ENCODE results near the gene CRTAC1. TPM values are rescaled to one million over a fixed set of nuclear protein-coding genes. Genes with fewer than 3 reads are reported as not detected.

CRTAC1 gene
- total RNA-seq, 1 donor from 2014 or later = not detected

DNA sequence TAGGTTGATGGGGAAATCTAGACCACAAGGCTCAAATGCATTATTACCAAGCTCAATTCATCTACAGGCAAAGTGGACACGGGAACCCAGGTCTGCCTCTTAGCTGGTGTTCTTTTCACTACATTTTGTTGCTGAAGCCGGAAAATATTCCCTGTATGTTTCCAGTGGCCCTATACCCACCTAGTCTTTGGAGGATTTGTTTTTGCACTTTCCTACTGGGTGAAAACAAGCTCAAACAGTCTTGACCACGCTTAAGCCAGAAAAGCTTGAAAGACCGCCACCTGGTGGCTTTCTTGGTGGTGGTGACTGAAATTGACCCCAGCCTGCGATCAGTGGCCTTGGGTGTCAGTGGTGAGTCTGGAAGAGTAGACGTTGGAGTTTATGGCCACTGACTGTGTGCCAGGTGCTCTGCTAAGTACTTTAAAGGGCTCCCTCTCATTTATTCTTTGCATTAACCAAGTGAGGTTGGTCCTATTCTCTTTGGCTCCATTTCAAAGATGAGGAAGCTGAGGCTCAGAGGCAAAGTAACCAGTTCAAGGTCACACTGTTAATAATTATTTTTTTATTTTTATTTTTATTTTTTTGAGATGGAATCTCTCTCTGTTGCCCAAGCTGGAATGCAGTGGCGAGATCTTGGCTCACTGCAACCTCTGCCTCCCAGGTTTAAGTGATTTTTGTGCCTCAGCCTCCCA lies 11.1 kb upstream of the CRTAC1 start:
- Mint-ChIP-seq H3K27me3 (peaks cover 58% of the 10 kb centered on the region), H3K36me3 (ENCODE audit: low read depth) (no peaks in the 10 kb centered on the region), H3K9me3 (no peaks in the 10 kb centered on the region), H3K27ac (no peak overlapping the region), H3K4me1 (no peaks in the 10 kb centered on the region), H3K4me3 (no peak overlapping the region)
- intact Hi-C loops (cut with micrococcal nuclease) = loop anchor here (1.0 kb wide), 1 partner anchor 127 kb away; no protein-coding TSS in a partner anchor
- DNase-seq = peak; percentile 81

DNA sequence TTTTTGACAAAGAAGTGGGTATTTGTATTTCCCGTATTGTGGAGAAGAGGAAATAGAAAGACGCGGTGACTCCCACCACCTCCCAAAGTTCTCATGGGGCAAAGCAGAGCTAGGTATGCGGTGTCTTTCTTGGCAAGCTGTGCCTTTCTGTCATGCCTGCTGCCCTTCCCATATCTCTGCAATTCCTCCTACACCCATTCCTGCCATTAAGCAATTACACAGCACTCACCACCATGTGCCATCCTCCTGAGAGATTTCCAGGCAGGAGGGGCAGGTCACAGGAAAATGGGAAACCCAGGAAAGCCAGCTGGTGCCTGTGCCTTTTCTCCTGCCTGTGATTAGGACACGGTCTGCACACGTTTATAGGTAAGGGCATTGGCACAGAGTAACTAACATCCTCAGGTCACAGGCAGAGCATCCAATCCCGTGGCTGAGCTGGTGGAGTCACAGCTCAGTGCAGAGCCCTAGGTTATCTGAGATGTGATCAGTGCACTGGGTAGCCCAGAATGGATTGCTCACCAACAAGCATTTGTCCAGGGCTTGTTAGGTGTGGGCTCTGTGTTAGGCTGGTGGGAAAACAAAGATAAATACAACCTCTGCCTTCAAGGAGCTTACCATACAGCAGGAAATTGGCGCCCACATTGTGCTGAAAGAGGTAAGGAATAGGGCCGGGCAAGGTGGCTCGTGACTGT lies 9.4 kb upstream of the CRTAC1 start:
- H3K36me3 Mint-ChIP-seq (ENCODE audit: low read depth) = no peaks in the 10 kb centered on the region
- H3K27me3 Mint-ChIP-seq = peaks cover 66% of the 10 kb centered on the region
- H3K9me3 Mint-ChIP-seq = no peaks in the 10 kb centered on the region
- no peaks in the 10 kb centered on the region for H3K4me1 Mint-ChIP-seq
- H3K4me3 Mint-ChIP-seq = no peak overlapping the region
- H3K27ac Mint-ChIP-seq = no peak overlapping the region
- intact Hi-C loops (cut with micrococcal nuclease) = no loop called here
- no peak for DNase-seq

DNA sequence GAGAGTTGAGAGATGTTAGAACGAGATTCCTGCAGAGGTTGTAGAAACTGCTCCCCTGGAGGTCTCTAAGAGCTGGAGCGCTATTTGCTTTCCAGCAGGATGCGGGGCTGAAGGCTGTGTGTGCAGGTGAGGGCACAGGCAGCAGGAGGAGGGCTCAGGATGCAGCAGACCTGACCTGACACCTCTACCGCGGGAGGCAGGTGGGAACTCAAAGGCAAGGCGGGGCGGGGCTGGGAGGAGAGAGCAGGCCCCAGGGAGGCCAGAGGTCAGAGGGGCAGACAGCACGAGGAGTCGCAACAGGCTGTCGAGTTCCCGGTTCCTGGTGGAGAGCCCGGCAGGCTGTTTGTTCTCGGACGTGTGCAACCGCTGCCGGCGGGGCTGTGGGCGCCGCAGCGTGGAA lies 7.9 kb upstream of the CRTAC1 start:
- peaks cover 71% of the 10 kb centered on the region for H3K27me3 Mint-ChIP-seq
- no peaks in the 10 kb centered on the region for H3K36me3 Mint-ChIP-seq (ENCODE audit: low read depth)
- no peaks in the 10 kb centered on the region for H3K9me3 Mint-ChIP-seq
- DNase-seq = no peak
- no peak overlapping the region for H3K27ac Mint-ChIP-seq
- H3K4me1 Mint-ChIP-seq = no peaks in the 10 kb centered on the region
- no peak overlapping the region for H3K4me3 Mint-ChIP-seq
- intact Hi-C loops (cut with micrococcal nuclease) = no loop called here

DNA sequence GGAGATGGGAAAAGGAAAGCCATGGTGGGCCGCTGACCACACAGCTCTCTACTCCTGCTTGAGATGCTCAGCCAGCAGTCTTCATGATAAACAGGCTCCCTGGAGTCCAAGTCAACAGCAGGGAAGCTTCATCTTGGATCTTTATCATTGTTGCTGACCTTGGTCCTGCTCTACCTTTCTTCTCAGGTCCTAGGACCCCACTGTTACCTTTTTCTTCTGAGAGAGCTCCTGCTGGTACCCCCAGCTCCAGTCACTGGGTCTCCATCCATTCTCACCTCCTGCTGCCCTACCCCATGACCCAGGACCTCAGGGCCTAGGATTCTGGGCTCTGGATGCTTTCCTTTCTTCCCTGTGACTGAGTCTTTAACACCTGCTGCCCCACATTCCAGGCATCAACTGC lies 5.2 kb upstream of the CRTAC1 start:
- DNase-seq = no peak
- no peak overlapping the region for H3K27ac Mint-ChIP-seq

DNA sequence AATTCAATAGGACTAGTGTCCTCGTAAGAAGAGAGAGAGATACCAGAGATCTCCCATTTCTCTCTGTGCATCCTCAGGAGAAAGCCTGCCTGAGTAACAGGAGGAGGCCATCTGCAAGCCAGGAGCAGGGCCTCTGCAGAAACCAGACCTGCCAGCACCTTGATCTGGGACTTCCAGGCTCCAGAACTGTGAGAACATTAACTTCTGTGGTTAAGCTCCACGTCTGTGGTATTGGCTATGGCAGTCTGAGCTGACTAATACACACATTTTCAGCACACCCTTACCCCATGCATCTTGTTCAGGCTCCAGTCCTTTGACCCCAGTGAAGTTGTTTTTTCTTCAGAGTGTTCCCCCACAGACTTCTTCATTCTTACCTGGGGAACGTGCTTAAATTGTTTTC lies 3.1 kb upstream of the CRTAC1 start:
- H3K36me3 Mint-ChIP-seq (ENCODE audit: low read depth) = no peaks in the 10 kb centered on the region
- no peak overlapping the region for H3K27ac Mint-ChIP-seq
- peaks cover 73% of the 10 kb centered on the region for H3K27me3 Mint-ChIP-seq
- no peak overlapping the region for H3K4me3 Mint-ChIP-seq
- intact Hi-C loops (cut with micrococcal nuclease) = no loop called here
- no peaks in the 10 kb centered on the region for H3K4me1 Mint-ChIP-seq
- H3K9me3 Mint-ChIP-seq = no peaks in the 10 kb centered on the region
- DNase-seq = no peak

More for the DNA sequence above, 5.2 kb upstream of the CRTAC1 start:
- H3K27me3 Mint-ChIP-seq = peaks cover 80% of the 10 kb centered on the region
- intact Hi-C loops (cut with micrococcal nuclease) = no loop called here
- H3K9me3 Mint-ChIP-seq = no peaks in the 10 kb centered on the region
- no peaks in the 10 kb centered on the region for H3K36me3 Mint-ChIP-seq (ENCODE audit: low read depth)
- H3K4me1 Mint-ChIP-seq = no peaks in the 10 kb centered on the region
- H3K4me3 Mint-ChIP-seq = no peak overlapping the region

DNA sequence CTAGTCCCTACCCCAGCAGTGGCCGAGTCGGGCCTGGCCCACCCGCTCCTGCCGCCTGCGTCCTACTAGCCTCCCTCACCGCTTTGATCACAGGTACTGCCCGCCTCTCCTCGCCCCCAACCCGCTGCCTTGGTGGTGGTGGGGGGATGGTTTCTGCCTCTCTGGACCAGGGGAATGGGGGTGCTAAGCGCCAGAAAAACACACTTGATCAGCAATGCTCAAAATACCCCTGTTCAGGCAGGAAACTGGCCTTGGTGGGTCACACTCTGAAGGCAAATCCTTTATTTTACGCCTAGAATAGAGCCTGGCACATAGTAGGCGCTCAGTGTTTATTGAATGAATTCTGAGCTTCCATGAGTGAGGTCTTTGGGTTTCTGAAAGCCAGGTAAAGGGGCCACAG lies 1.0 kb upstream of the CRTAC1 start:
- Mint-ChIP-seq H3K27ac (no peak overlapping the region), H3K27me3 (peaks cover 65% of the 10 kb centered on the region), H3K36me3 (ENCODE audit: low read depth) (no peaks in the 10 kb centered on the region), H3K9me3 (no peaks in the 10 kb centered on the region), H3K4me1 (peaks cover 2% of the 10 kb centered on the region), H3K4me3 (no peak overlapping the region)
- intact Hi-C loops (cut with micrococcal nuclease) = no loop called here
- DNase-seq = no peak

DNA sequence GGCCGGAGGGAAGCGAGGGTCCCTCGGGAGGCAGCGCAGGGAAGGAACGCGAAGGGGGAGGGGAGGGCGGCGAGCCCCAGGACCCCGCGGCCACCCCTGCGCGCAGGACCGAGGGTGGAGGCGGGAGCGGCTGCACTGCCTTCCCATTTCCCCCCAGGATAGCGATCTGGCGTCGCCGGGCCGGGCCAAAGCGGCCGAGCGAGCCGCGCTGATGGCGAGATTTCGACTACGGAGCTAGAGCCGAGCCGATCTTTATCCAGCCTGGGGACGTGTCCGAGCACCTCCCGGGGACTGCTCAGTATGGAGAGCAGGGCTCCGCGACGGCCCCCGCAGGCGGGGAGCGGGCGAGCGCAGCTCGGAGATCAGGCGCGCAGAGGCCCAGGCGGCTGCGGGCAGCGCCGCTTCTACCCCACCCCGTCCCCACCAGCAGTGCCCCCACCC lies 590 bp upstream of the CRTAC1 start:
- intact Hi-C loops (cut with micrococcal nuclease) = no loop called here
- H3K4me1 Mint-ChIP-seq = peaks cover 2% of the 10 kb centered on the region
- H3K27ac Mint-ChIP-seq = no peak overlapping the region
- DNase-seq = no peak
- H3K4me3 Mint-ChIP-seq = no peak overlapping the region
- no peaks in the 10 kb centered on the region for H3K9me3 Mint-ChIP-seq
- H3K27me3 Mint-ChIP-seq = peaks cover 61% of the 10 kb centered on the region
- no peaks in the 10 kb centered on the region for H3K36me3 Mint-ChIP-seq (ENCODE audit: low read depth)

DNA sequence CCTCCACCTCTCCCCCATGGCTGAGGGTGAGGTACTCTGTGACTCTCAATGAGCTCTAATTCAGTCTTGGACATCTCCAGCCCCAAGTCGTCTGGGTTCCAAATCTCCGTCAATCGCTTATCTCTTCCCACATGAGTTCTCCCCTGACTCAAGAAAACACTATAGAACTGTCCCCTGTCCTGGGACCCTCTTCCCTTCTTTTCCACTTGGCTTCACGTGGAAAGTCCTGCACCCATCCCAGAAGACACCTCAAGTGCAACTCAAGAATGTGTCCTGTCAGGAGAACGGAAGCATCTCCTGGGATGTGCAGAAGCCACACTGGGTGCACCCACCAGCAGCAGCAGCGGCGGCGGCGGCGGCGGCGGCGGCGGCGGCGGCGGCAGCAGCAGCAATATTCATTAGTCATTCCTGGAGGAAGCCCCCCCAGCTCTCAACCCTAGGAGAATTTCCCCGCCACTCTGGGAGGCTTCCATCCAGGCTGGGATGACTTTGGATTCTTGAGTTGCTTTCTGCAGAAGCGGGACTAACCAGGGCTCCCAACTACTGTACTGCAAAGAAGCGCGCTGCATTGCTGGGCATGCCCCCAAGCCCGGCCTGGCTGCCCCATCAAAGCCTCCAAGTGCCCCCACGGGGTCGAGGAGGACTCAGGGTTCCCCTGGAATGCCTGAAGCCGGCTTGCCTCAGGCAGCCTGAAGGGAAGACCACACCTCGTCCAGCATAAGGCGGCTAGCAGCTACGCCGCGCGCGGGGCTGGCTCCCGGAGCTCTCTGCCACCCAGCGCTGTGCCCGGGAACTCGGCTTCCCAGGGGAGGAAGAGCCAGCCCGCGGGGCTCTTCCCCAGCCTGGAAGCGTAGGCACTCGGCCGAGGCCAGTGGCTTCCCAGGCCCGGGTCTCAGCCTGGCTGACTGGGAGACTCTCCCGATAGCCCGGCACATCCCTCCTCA lies 1.0 kb downstream of the CRTAC1 start:
- no peak for DNase-seq
- no peaks in the 10 kb centered on the region for H3K9me3 Mint-ChIP-seq
- H3K27me3 Mint-ChIP-seq = peaks cover 56% of the 10 kb centered on the region
- H3K4me3 Mint-ChIP-seq = no peak overlapping the region
- intact Hi-C loops (cut with micrococcal nuclease) = no loop called here
- no peak overlapping the region for H3K27ac Mint-ChIP-seq
- H3K36me3 Mint-ChIP-seq (ENCODE audit: low read depth) = no peaks in the 10 kb centered on the region
- peaks cover 2% of the 10 kb centered on the region for H3K4me1 Mint-ChIP-seq

DNA sequence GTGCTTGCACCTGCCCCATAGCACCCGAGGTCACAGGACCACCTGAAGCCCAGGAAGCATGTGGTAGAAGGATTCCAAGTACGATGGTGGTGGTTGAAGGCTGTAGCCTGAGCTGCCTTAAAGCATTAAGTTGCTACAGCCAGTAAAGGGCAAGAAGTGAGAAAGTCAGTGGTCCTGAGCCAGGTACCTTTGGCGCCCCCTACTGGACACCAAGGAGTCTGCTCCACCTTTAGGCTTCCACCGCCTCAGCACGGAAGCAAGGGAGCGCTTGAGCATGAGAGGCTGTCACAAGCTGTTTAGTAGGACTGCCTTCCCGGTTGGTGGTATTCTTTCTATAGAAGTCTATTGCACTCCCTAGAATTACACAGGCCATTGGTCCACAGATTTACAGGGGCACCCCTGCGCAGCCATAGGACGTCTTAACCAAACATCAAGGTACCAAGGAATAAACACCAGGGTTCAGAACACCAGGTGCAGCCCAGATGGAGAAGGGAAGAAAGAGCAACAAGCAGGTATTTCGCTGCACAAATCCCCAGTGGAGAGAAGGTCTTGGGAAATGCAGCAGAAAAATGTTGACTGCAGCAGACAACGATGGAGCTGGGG lies 2.2 kb downstream of the CRTAC1 start:
- H3K27ac Mint-ChIP-seq = no peak overlapping the region
- H3K27me3 Mint-ChIP-seq = peaks cover 52% of the 10 kb centered on the region
- peak; percentile 86 for DNase-seq
- no peaks in the 10 kb centered on the region for H3K36me3 Mint-ChIP-seq (ENCODE audit: low read depth)
- intact Hi-C loops (cut with micrococcal nuclease) = no loop called here
- no peak overlapping the region for H3K4me3 Mint-ChIP-seq
- H3K9me3 Mint-ChIP-seq = no peaks in the 10 kb centered on the region
- peaks cover 2% of the 10 kb centered on the region for H3K4me1 Mint-ChIP-seq

DNA sequence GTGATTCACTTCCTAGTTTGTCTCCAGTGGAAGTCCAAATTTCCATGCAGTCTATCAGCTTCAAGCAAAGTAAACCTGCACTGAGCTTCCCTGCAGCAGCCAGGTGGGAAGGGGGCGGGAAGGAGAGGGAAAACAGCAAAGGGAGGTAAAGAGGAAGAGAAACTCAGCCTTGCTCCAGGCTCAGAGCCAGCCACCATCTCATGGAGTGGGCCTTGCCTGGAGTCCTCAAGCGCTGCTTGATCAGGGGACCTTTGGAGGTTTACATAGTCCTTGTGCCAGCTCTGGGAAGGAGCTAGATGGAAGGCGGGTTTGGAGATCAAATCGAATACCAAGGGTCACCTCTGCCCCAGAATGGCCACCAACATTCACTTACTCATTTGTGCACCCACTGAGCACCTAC lies 7.4 kb downstream of the CRTAC1 start:
- Mint-ChIP-seq H3K4me1 (no peaks in the 10 kb centered on the region), H3K27me3 (peaks cover 22% of the 10 kb centered on the region), H3K9me3 (no peaks in the 10 kb centered on the region), H3K27ac (no peak overlapping the region), H3K36me3 (ENCODE audit: low read depth) (no peaks in the 10 kb centered on the region), H3K4me3 (no peak overlapping the region)
- intact Hi-C loops (cut with micrococcal nuclease) = no loop called here
- no peak for DNase-seq

DNA sequence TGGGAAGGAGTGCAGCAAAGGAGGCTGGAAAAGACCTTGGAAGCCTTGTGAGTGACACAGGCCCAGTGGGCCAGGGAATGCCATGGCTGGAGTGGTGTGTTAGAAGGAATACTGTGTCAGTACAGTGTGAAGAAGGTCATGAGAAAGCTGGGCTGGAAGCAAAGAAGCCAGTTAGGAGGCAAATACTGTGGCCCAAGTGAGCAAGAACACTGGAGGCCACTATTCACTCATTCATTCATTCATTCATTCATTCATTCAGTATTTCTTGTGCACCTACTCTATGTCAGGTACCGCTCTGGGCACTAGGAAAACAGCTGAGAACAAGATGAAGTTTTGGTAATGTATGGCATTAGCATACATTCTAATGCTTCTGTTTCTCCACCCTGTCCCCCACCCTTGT lies 9.6 kb downstream of the CRTAC1 start:
- Mint-ChIP-seq H3K9me3 (no peaks in the 10 kb centered on the region), H3K27ac (no peak overlapping the region), H3K4me1 (no peaks in the 10 kb centered on the region), H3K36me3 (ENCODE audit: low read depth) (no peaks in the 10 kb centered on the region), H3K4me3 (no peak overlapping the region), H3K27me3 (peaks cover 26% of the 10 kb centered on the region)
- DNase-seq = no peak
- intact Hi-C loops (cut with micrococcal nuclease) = no loop called here

DNA sequence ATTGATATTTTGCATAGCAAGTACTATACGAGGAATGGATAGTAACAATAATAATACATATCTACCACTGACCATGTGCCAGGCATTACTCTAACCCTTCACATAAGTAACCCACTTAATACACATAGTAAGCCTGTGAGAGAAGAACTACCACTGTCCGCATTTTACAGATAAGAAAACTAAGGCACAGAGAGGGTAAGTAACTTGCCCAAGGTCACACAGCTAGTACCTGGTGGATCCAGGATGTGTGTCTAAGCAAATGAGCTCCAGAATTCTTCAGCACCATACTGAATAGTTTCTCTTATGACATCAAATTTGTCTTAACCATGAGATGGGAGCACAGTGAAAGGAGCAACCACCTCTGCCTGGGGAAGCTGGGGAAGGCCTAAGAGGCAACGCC lies 10.2 kb downstream of the CRTAC1 start:
- no peak for DNase-seq
- intact Hi-C loops (cut with micrococcal nuclease) = no loop called here
- no peaks in the 10 kb centered on the region for H3K36me3 Mint-ChIP-seq (ENCODE audit: low read depth)
- H3K4me3 Mint-ChIP-seq = no peak overlapping the region
- peaks cover 24% of the 10 kb centered on the region for H3K27me3 Mint-ChIP-seq
- no peak overlapping the region for H3K27ac Mint-ChIP-seq
- H3K4me1 Mint-ChIP-seq = no peaks in the 10 kb centered on the region
- H3K9me3 Mint-ChIP-seq = no peaks in the 10 kb centered on the region

DNA sequence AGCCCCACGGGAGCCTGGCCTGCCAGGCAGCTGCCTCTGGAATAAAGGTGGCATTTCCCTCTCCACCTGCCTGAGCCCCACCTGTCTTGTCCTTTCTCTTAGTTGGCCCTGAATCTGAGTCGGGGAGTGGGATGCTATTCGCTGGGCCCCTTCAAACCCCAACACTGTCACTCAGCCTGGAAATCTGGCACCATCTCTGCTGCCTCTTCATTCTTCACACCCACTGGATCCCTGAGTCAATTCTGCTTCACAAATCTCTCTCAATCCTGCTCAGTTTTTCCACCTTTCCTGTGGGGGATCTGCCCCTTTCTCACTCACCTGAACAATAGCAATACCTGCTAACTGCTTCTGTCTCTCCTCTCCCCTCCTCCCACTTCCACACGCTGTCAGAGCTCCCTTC lies 10.6 kb downstream of the CRTAC1 start:
- no peak overlapping the region for H3K27ac Mint-ChIP-seq
- H3K27me3 Mint-ChIP-seq = peaks cover 22% of the 10 kb centered on the region
- H3K4me1 Mint-ChIP-seq = no peaks in the 10 kb centered on the region
- H3K9me3 Mint-ChIP-seq = no peaks in the 10 kb centered on the region
- intact Hi-C loops (cut with micrococcal nuclease) = no loop called here
- H3K4me3 Mint-ChIP-seq = no peak overlapping the region
- H3K36me3 Mint-ChIP-seq (ENCODE audit: low read depth) = no peaks in the 10 kb centered on the region
- no peak for DNase-seq
